Neural cell (in vitro differentiated cells): ENCODE measurements around the gene FOXD2. TPM values are rescaled to one million over a fixed set of nuclear protein-coding genes. Genes with fewer than 3 reads are reported as not detected.

Experiments used
- H2AFZ ChIP-seq: fragments of 200-600, 300-800 bp; sonication (generic), shearing (Covaris generic); 2 replicates; pipeline ENCODE4 v1.6.0; 2014; ENCODE audit warnings: low read depth, mild to moderate bottlenecking, antibody characterized with exemption, low read length, moderate library complexity
- H3F3A ChIP-seq: fragments of 200-600 bp; shearing (Covaris generic); 2 replicates; pipeline ENCODE4 v1.6.1; 2016; ENCODE audit warnings: mild to moderate bottlenecking, moderate library complexity, mixed read lengths, antibody characterized with exemption, low read length; ENCODE audit not compliant: insufficient read depth, poor library complexity, severe bottlenecking
- H3K27ac ChIP-seq: fragments of 200-600, 300-800 bp; sonication (generic), shearing (Covaris generic); 2 replicates; pipeline ENCODE4 v1.5.1; 2014; ENCODE audit warnings: mild to moderate bottlenecking, low read length, moderate library complexity
- H3K27me3 ChIP-seq: fragments of 300-800, 200-600 bp; sonication (generic), shearing (Covaris generic); 2 replicates; pipeline ENCODE4 v1.6.0; 2014; ENCODE audit warnings: mild to moderate bottlenecking, low read depth, low read length, moderate library complexity; ENCODE audit not compliant: insufficient read depth
- H3K36me3 ChIP-seq: fragments of 300-800, 200-600 bp; sonication (generic), shearing (Covaris generic); 2 replicates; pipeline ENCODE4 v1.5.1; 2014; ENCODE audit warnings: mild to moderate bottlenecking, antibody characterized with exemption, low read length, moderate library complexity; ENCODE audit not compliant: insufficient read depth
- H3K4me2 ChIP-seq: fragments of 300-800, 200-600 bp; sonication (generic), shearing (Covaris generic); 2 replicates; pipeline ENCODE4 v1.6.0; 2014; ENCODE audit warnings: mild to moderate bottlenecking, low read length
- H3K4me3 ChIP-seq: fragments of 300-800, 200-600 bp; sonication (generic), shearing (Covaris generic); 2 replicates; pipeline ENCODE4 v1.5.1; 2014; ENCODE audit warnings: mild to moderate bottlenecking, low read length, moderate library complexity
- H3K79me2 ChIP-seq: fragments of 200-600 bp; shearing (Covaris generic); replicated peaks from 2 replicates; pipeline ENCODE4 v1.6.0; 2014; ENCODE audit warnings: mild to moderate bottlenecking, low read length, moderate library complexity; ENCODE audit not compliant: insufficient read depth
- H3K9ac ChIP-seq: fragments of 300-800, 200-600 bp; sonication (generic), shearing (Covaris generic); 2 replicates; pipeline ENCODE4 v1.6.1; 2016; ENCODE audit warnings: mild to moderate bottlenecking, low read length, mixed read lengths
- H3K9me2 ChIP-seq: fragments of 200-600 bp; shearing (Covaris generic); 2 replicates; pipeline ENCODE4 v1.6.1; 2016; ENCODE audit warnings: mild to moderate bottlenecking, low read length, mixed read lengths; ENCODE audit not compliant: insufficient read depth
- H3K9me3 ChIP-seq: fragments of 200-600, 300-800 bp; sonication (generic), shearing (Covaris generic); 2 replicates; pipeline ENCODE4 v1.6.1; 2016; ENCODE audit warnings: mild to moderate bottlenecking, mixed run types, low read length, moderate library complexity, mixed read lengths
- H4K20me1 ChIP-seq: fragments of 200-600 bp; shearing (Covaris generic); 2 replicates; pipeline ENCODE4 v1.6.1; 2016; ENCODE audit warnings: mild to moderate bottlenecking, mixed run types; ENCODE audit not compliant: insufficient read depth
- EP300 ChIP-seq: fragments of 450-650 bp; conservative IDR thresholded peaks from 2 replicates; pipeline ENCODE4 v1.6.1; 2014; ENCODE audit warnings: antibody characterized with exemption, mild to moderate bottlenecking, moderate library complexity; ENCODE audit not compliant: poor library complexity, severe bottlenecking
- EZH2 ChIP-seq: fragments of 200-600, 300-800 bp; shearing (Covaris generic), sonication (generic); IDR thresholded peaks from 2 replicates; pipeline ENCODE4 v1.6.1; 2014; ENCODE audit warnings: antibody characterized with exemption, low read length, borderline replicate concordance, mild to moderate bottlenecking; ENCODE audit not compliant: insufficient read depth, poor library complexity, severe bottlenecking
- MXI1 ChIP-seq: fragments of 450-650 bp; conservative IDR thresholded peaks from 2 replicates; pipeline ENCODE4 v1.6.1; 2014; ENCODE audit warnings: antibody characterized with exemption, mild to moderate bottlenecking; ENCODE audit not compliant: poor library complexity, severe bottlenecking
- POLR2AphosphoS5 ChIP-seq: IDR thresholded peaks from 2 replicates; pipeline ENCODE4 v1.6.1; 2012
- RAD21 ChIP-seq: fragments of 450-650 bp; conservative IDR thresholded peaks from 2 replicates; pipeline ENCODE4 v1.6.1; 2014; ENCODE audit warnings: antibody characterized with exemption, mild to moderate bottlenecking, moderate library complexity
- SMC3 ChIP-seq: fragments of 450-650 bp; conservative IDR thresholded peaks from 2 replicates; pipeline ENCODE4 v1.6.1; 2014; ENCODE audit warnings: antibody characterized with exemption, mild to moderate bottlenecking, moderate library complexity; ENCODE audit not compliant: poor library complexity
- TAF1 ChIP-seq: IDR thresholded peaks from 2 replicates; pipeline ENCODE4 v1.6.1; 2012; ENCODE audit warnings: low read depth
- polyA plus RNA-seq: library from polyadenylated mRNA; depleted of rRNA; stranded (reverse); fragments of >200 nt; gene quantifications from 2 replicates; pipeline ENCODE4 v1.2.3, GENCODE V29; 2014
- TF ChIP-seq, protein P1 (sequence below): fragments of 450-650 bp; IDR thresholded peaks from 2 replicates; pipeline ENCODE4 v1.5.1; 2014; ENCODE audit warnings: antibody characterized with exemption, mild to moderate bottlenecking, moderate library complexity; ENCODE audit not compliant: poor library complexity, severe bottlenecking
- TF ChIP-seq, protein P2 (sequence below): IDR thresholded peaks from 2 replicates; pipeline ENCODE4 v1.6.1; 2012; ENCODE audit warnings: borderline replicate concordance

FOXD2 gene
- polyA plus RNA-seq, 1 donor from 2014 or later, result not detected

DNA sequence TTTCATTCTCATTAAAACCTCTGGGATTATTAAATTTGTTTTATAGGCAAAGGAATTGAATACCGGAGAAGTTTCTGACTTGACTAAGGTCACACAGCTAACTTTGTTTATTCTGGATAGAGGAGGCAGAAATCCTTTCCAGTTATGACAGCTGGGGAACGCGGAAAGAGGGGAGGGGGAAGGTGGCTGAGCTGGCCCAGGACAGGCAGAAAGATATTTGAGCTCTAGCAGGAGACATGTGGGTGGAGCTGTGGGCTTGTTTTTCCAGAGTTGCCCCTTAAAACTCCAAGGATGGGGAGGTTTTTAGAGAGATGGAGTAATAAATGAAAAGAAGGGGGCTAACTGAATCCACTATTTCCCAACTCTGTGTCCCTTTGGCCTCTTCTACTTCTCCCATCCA is 27.8 kb downstream of the FOXD2 start:
- Histone ChIP-seq H3K9me2 (no peaks in the 10 kb centered on the region), H2AFZ (no peak overlapping the region), H4K20me1 (no peaks in the 10 kb centered on the region), H3K79me2 (no peaks in the 10 kb centered on the region), H3K36me3 (no peaks in the 10 kb centered on the region), H3F3A (no peaks in the 10 kb centered on the region), H3K9me3 (no peaks in the 10 kb centered on the region), H3K4me2 (no peak overlapping the region), H3K9ac (no peak overlapping the region), H3K27me3 (peaks cover 22% of the 10 kb centered on the region), H3K4me3 (no peak overlapping the region), H3K27ac (no peak overlapping the region)
- TF ChIP-seq, protein P1, sequence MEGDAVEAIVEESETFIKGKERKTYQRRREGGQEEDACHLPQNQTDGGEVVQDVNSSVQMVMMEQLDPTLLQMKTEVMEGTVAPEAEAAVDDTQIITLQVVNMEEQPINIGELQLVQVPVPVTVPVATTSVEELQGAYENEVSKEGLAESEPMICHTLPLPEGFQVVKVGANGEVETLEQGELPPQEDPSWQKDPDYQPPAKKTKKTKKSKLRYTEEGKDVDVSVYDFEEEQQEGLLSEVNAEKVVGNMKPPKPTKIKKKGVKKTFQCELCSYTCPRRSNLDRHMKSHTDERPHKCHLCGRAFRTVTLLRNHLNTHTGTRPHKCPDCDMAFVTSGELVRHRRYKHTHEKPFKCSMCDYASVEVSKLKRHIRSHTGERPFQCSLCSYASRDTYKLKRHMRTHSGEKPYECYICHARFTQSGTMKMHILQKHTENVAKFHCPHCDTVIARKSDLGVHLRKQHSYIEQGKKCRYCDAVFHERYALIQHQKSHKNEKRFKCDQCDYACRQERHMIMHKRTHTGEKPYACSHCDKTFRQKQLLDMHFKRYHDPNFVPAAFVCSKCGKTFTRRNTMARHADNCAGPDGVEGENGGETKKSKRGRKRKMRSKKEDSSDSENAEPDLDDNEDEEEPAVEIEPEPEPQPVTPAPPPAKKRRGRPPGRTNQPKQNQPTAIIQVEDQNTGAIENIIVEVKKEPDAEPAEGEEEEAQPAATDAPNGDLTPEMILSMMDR, result no peak

DNA sequence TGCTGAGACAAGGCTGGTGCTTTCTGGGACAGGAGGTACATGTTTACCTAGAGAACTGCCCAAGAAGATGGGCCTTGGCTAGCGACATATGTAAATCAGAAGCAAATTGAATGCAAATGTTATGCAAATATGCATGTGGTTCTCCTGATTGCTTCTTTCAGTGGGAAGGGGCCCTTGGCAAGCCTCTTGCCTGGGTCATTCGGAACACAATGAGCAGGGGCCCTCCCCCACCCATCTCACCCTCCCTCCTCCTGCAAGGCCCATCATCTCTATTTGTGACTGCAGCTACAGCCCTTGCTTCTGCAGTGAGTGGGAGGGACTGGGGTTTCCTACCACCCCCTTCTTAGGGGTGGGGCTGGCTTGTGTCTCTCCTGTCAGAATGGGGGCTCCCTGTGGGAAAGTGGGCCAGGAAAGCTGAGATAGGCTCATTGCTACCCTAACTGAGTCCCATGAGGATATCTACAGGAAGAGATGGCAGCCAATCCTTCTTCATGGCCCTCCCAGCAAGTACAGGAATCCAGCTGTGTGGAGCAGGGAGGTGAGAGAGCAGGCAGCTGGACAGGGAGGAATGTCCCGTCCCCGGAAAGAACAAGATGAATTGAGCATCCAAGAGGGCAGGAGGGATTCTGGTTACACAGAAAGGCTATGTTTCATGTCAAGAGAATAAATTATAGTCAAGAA is 31.0 kb downstream of the FOXD2 start:
- Histone ChIP-seq H3K27me3 (no peaks in the 10 kb centered on the region), H3K36me3 (no peaks in the 10 kb centered on the region), H3K9ac (no peak overlapping the region), H2AFZ (no peak overlapping the region), H3K27ac (no peak overlapping the region), H3K9me2 (no peaks in the 10 kb centered on the region), H3F3A (no peaks in the 10 kb centered on the region), H3K79me2 (no peaks in the 10 kb centered on the region), H4K20me1 (no peaks in the 10 kb centered on the region), H3K4me3 (no peak overlapping the region), H3K4me2 (no peak overlapping the region), H3K9me3 (no peaks in the 10 kb centered on the region)
- TF ChIP-seq TAF1 (no peak), SMC3 (no peak), MXI1 (no peak), POLR2AphosphoS5 (no peak), EZH2 (no peak), RAD21 (no peak), EP300 (no peak)
- TF ChIP-seq, protein P1, result no peak
- TF ChIP-seq, protein P2, sequence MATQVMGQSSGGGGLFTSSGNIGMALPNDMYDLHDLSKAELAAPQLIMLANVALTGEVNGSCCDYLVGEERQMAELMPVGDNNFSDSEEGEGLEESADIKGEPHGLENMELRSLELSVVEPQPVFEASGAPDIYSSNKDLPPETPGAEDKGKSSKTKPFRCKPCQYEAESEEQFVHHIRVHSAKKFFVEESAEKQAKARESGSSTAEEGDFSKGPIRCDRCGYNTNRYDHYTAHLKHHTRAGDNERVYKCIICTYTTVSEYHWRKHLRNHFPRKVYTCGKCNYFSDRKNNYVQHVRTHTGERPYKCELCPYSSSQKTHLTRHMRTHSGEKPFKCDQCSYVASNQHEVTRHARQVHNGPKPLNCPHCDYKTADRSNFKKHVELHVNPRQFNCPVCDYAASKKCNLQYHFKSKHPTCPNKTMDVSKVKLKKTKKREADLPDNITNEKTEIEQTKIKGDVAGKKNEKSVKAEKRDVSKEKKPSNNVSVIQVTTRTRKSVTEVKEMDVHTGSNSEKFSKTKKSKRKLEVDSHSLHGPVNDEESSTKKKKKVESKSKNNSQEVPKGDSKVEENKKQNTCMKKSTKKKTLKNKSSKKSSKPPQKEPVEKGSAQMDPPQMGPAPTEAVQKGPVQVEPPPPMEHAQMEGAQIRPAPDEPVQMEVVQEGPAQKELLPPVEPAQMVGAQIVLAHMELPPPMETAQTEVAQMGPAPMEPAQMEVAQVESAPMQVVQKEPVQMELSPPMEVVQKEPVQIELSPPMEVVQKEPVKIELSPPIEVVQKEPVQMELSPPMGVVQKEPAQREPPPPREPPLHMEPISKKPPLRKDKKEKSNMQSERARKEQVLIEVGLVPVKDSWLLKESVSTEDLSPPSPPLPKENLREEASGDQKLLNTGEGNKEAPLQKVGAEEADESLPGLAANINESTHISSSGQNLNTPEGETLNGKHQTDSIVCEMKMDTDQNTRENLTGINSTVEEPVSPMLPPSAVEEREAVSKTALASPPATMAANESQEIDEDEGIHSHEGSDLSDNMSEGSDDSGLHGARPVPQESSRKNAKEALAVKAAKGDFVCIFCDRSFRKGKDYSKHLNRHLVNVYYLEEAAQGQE, result no peak
